Astrocyte of the cerebellum (primary cell): Measurements from ENCODE around the gene SUPT5H.

ENCODE experiments used
- DNase-seq: peaks from one replicate; pipeline ENCODE4 v3.0.0-alpha.2; 2011; ENCODE audit warnings: low read depth
- H3K4me3 ChIP-seq: 2 replicates; pipeline ENCODE4 v1.5.1; 2011; ENCODE audit warnings: mild to moderate bottlenecking, low read depth, low read length, moderate library complexity
- CTCF ChIP-seq: IDR thresholded peaks from 2 replicates; pipeline ENCODE4 v1.5.1; 2012; ENCODE audit warnings: low read length, low read depth, moderate library complexity, mild to moderate bottlenecking; ENCODE audit errors: missing control alignments
- in situ Hi-C: cut with HindIII; loops from 2 replicates; pipeline ENCODE4 v1.10.0; 2017; ENCODE audit warnings: low sequenced_read_pairs

The SUPT5H gene

GRCh38 chr19:39413272-39413910 lies 32.0 kb upstream of the SUPT5H start:
- no peak for TF ChIP-seq CTCF
- DNase-seq, result no peak
- in situ Hi-C loops, result no loop called here

GRCh38 chr19:39413911-39414608 lies 31.3 kb upstream of the SUPT5H start:
- in situ Hi-C loops, result no loop called here
- DNase-seq, result no peak
- peak overlapping the region; percentile 97 for H3K4me3 ChIP-seq
- no peak for TF ChIP-seq CTCF

More at GRCh38 chr19:39413272-39413910, 32.0 kb upstream of the SUPT5H start:
- peak overlapping the region; percentile 97 for H3K4me3 ChIP-seq

- TF ChIP-seq CTCF, result peak; percentile 9
- in situ Hi-C loops, result no loop called here
- H3K4me3 ChIP-seq, result peak overlapping the region; percentile 97
- no peak for DNase-seq
Measured at GRCh38 chr19:39415111-39416046, 30.0 kb upstream of the SUPT5H start.

GRCh38 chr19:39416152-39417120 lies 28.9 kb upstream of the SUPT5H start:
- no peak overlapping the region for H3K4me3 ChIP-seq
- no peak for TF ChIP-seq CTCF
- in situ Hi-C loops, result no loop called here
- DNase-seq, result no peak

- DNase-seq, result no peak
- no peak overlapping the region for H3K4me3 ChIP-seq
- TF ChIP-seq CTCF, result no peak
- in situ Hi-C loops, result no loop called here
Measured at GRCh38 chr19:39417463-39418181, 27.8 kb upstream of the SUPT5H start.
